A549 (cell line): ENCODE data around the gene PROCR. TPM values are rescaled to one million over a fixed set of nuclear protein-coding genes. Genes with fewer than 3 reads are reported as not detected.

Source experiments
- ATAC-seq, 2 experiments: fragments of 200-7000 bp in 1 of 2; fragments of >200 bp in 1 of 2; cut with Nextera tagmentation in 1 of 2; cut with Tn5 transposase in 1 of 2; 3 replicates each; pipeline versions ENCODE4 v1.8.0 to v1.9.1; 2018 to 2020; ENCODE audit warnings: mild to moderate bottlenecking in 1 of 2, moderate library complexity in 1 of 2
- CTCF ChIA-PET: fragments of 300-600 bp; sonication (Branson Sonifier 250); formaldehyde crosslinking; extraction: SDS; loops from one replicate; lab custom pipeline; 2021; ENCODE audit warnings: antibody characterized with exemption, inconsistent platforms; lab: Yijun Ruan, JAX
- POLR2A ChIA-PET: fragments of 350-600 bp; formaldehyde crosslinking; extraction: SDS; loops from one replicate; lab custom pipeline; 2021; ENCODE audit warnings: antibody characterized with exemption, inconsistent platforms; lab: Yijun Ruan, JAX
- DNase-seq, 2 experiments: peaks; one replicate each; pipeline versions ENCODE4 v3.0.0 to v3.0.0-alpha.2; 2011 to 2016; ENCODE audit warnings: low read depth in 1 of 2, low spot score in 1 of 2
- FAIRE-seq: peaks from 2 replicates; lab custom pipeline; 2011; peaks lifted over from hg19 to GRCh38; lab: Jason Lieb, UNC
- H3K27ac ChIP-seq, 2 experiments: fragments of >200 bp; sonication (Bioruptor Twin); formaldehyde crosslinking; 3 replicates each; pipeline ENCODE4 v1.5.1; 2016 to 2017
- H3K4me1 ChIP-seq: fragments of >200 bp; sonication (Bioruptor Twin); formaldehyde crosslinking; 3 replicates; pipeline ENCODE4 v1.6.1; 2016
- H3K4me2 ChIP-seq: fragments of >200 bp; sonication (Bioruptor Twin); formaldehyde crosslinking; 3 replicates; pipeline ENCODE4 v1.6.1; 2016
- H3K4me3 ChIP-seq: fragments of >200 bp; sonication (Bioruptor Twin); formaldehyde crosslinking; 3 replicates; pipeline ENCODE4 v1.5.1; 2016
- H3K9me3 ChIP-seq: fragments of >200 bp; sonication (Bioruptor Twin); formaldehyde crosslinking; 3 replicates; pipeline ENCODE4 v1.6.1; 2016
- EHF ChIP-seq: fragments of 250-450 bp; sonication (Bioruptor Pico); IDR thresholded peaks from 2 replicates; pipeline ENCODE4 v1.5.0; 2020; ENCODE audit warnings: mild to moderate bottlenecking
- FOSB ChIP-seq: fragments of 250-450 bp; sonication (Bioruptor Pico); IDR thresholded peaks from 2 replicates; pipeline ENCODE4 v1.5.0; 2020; ENCODE audit warnings: mild to moderate bottlenecking, moderate library complexity
- FOSL2 ChIP-seq, 2 experiments: fragments of 450-650 bp in 1 of 2; fragments of >200 bp in 1 of 2; sonication (Bioruptor Twin) in 1 of 2; formaldehyde crosslinking; IDR thresholded peaks; 2 replicates each; pipeline versions ENCODE4 v1.5.0 to v1.6.1; 2016 to 2020; ENCODE audit warnings: mild to moderate bottlenecking in 1 of 2, moderate library complexity in 1 of 2
- FOXS1 ChIP-seq: fragments of 250-450 bp; sonication (Bioruptor Pico); IDR thresholded peaks from 2 replicates; pipeline ENCODE4 v1.5.0; 2020; ENCODE audit warnings: mild to moderate bottlenecking, moderate library complexity
- HDAC2 ChIP-seq: fragments of 200-600 bp; sonication (generic); IDR thresholded peaks from 2 replicates; pipeline ENCODE4 v1.6.1; 2016
- HES2 ChIP-seq: fragments of >200 bp; sonication (Bioruptor Twin); formaldehyde crosslinking; IDR thresholded peaks from 2 replicates; pipeline ENCODE4 v1.6.1; 2016
- KDM5A ChIP-seq: fragments of 200-600 bp; sonication (generic); IDR thresholded peaks from 2 replicates; pipeline ENCODE4 v1.6.1; 2016; ENCODE audit warnings: antibody characterized with exemption, mild to moderate bottlenecking
- MAZ ChIP-seq: fragments of 150-350 bp; IDR thresholded peaks from 2 replicates; pipeline ENCODE4 v1.6.1; 2014; ENCODE audit warnings: antibody characterized with exemption, low read depth, low read length, borderline replicate concordance
- POLR2A ChIP-seq: IDR thresholded peaks from 2 replicates; pipeline ENCODE4 v1.6.1; 2012; ENCODE audit warnings: mild to moderate bottlenecking, low read length
- POLR2AphosphoS2 ChIP-seq: conservative IDR thresholded peaks from 2 replicates; pipeline ENCODE4 v1.6.1; 2012; ENCODE audit warnings: low read length, improper control_type of control experiment, inconsistent platforms
- RCOR1 ChIP-seq: fragments of 150-350 bp; IDR thresholded peaks from 2 replicates; pipeline ENCODE4 v1.6.1; 2014; ENCODE audit warnings: antibody characterized with exemption, low read length, low read depth
- SREBF2 ChIP-seq: fragments of 450-650 bp; IDR thresholded peaks from 2 replicates; pipeline ENCODE4 v1.6.1; 2014; ENCODE audit warnings: mild to moderate bottlenecking, moderate library complexity
- TFCP2L1 ChIP-seq: fragments of 250-450 bp; sonication (Bioruptor Pico); IDR thresholded peaks from 2 replicates; pipeline ENCODE4 v1.5.0; 2021; ENCODE audit warnings: mild to moderate bottlenecking
- WGBS: methylation state at CpG from one replicate; pipeline ENCODE4 v1.1.6; 2017; ENCODE audit errors: missing lambda C conversion rate; 5-methylcytosine and 5-hydroxymethylcytosine counted together
- polyA plus RNA-seq, 4 experiments: library from polyadenylated mRNA; depleted of rRNA in 3 of 4; stranded (reverse); fragments of >200 nt; fragmentation: RNase III in 1 of 4; extraction: RNeasy Plus Mini Kit Qiagen cat#74134 plus additional on column Dnase treatment in 1 of 4; gene quantifications; 2 replicates in 3 of 4; 3 replicates in 1 of 4; pipeline ENCODE4 v1.2.3, GENCODE V29; 2011 to 2017
- small RNA-seq, 6 experiments: library from RNA; depleted of rRNA; stranded (forward); fragments of <200 nt; gene quantifications; one replicate each; pipeline ENCODE3, GENCODE V24; 2012
- TF ChIP-seq, protein P1 (sequence below): fragments of 450-650 bp; IDR thresholded peaks from 2 replicates; pipeline ENCODE4 v1.6.1; 2014; ENCODE audit warnings: antibody characterized with exemption
- TF ChIP-seq, protein P2 (sequence below): fragments of >200 bp; sonication (Bioruptor Twin); formaldehyde crosslinking; IDR thresholded peaks from 3 replicates; pipeline ENCODE4 v1.5.1; 2016
- TF ChIP-seq, protein P3 (sequence below): IDR thresholded peaks from 2 replicates; pipeline ENCODE4 v1.6.1; 2012

Gene PROCR
- polyA plus RNA-seq, 2 of the 4 experiments (the other 2 are of a cell fraction), result 123 to 134 TPM

DNA sequence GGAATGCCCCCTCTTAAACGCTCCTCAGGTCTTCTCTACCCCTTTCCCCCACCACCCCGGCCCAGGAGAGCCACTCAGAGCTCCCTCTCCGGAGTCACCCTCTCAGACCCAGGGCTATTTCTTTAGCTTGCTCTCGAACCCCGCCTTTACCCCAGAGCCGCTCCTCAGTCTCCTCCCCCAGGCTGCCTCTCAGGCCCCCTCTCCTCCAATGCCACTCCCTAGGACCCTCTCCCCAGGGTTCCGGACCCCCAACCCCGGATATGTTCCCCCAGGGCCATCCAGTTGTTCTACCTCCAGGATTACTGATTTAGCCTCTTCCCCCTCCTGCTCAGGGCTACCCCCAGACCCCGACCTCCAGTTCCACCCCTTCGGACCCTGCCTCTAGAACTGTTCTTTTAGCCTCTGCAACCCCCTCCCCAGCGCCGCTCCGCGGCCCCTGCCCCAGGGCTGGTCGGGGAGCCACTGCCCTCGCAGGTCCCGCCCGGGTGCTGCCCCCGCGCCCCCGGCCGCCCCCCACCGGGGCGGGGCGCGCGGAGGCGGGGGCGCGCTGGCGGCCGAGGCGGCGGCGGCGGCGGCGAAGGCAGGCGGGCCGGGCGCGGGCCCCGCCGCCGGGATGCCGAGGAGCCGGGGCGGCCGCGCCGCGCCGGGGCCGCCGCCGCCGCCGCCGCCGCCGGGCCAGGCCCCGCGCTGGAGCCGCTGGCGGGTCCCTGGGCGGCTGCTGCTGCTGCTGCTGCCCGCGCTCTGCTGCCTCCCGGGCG, 54.4 kb downstream of the PROCR start, which contains the start of gene MMP24:
Gene MMP24, plus strand, starts transcription at position 565 of the 758 bp plus-strand sequence. Its CDS starts 49 bp downstream, at position 614.
- FAIRE-seq (no peak), ATAC-seq (peak; percentile 22 to 60; a peak in 4 of 6 replicates)
- ChIA-PET CTCF (interaction anchor here (0.6 to 3.6 kb wide), 8 partner anchors 13 to 81 kb away, joined by 3 to 18 read pairs (median 4); no protein-coding TSS in a partner anchor), POLR2A (interaction anchor here (0.7 kb wide), 1 partner anchor 11 kb away, joined by 3 read pairs; no protein-coding TSS in a partner anchor)
- H3K4me2 ChIP-seq, result peak within 1 kb of the TSS; percentile 93
- WGBS, result 13% methylated on average over 11 of the region's 70 CpGs
- TF ChIP-seq, protein P1, sequence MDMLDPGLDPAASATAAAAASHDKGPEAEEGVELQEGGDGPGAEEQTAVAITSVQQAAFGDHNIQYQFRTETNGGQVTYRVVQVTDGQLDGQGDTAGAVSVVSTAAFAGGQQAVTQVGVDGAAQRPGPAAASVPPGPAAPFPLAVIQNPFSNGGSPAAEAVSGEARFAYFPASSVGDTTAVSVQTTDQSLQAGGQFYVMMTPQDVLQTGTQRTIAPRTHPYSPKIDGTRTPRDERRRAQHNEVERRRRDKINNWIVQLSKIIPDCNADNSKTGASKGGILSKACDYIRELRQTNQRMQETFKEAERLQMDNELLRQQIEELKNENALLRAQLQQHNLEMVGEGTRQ, result no peak
- TF ChIP-seq HDAC2 (no peak), SREBF2 (no peak), POLR2A (no peak), EHF (CRISPR knock-in tag) (no peak), FOSL2 (IDR thresholded peaks at IDR 0.05) (no peak), FOSL2 (CRISPR knock-in tag; IDR thresholded peaks at IDR 0.05) (no peak), HES2 (no peak), POLR2AphosphoS2 (no peak), KDM5A (no peak), TFCP2L1 (no peak), FOXS1 (no peak), FOSB (CRISPR knock-in tag) (no peak), MAZ (no peak), RCOR1 (no peak)
- TF ChIP-seq, protein P2, sequence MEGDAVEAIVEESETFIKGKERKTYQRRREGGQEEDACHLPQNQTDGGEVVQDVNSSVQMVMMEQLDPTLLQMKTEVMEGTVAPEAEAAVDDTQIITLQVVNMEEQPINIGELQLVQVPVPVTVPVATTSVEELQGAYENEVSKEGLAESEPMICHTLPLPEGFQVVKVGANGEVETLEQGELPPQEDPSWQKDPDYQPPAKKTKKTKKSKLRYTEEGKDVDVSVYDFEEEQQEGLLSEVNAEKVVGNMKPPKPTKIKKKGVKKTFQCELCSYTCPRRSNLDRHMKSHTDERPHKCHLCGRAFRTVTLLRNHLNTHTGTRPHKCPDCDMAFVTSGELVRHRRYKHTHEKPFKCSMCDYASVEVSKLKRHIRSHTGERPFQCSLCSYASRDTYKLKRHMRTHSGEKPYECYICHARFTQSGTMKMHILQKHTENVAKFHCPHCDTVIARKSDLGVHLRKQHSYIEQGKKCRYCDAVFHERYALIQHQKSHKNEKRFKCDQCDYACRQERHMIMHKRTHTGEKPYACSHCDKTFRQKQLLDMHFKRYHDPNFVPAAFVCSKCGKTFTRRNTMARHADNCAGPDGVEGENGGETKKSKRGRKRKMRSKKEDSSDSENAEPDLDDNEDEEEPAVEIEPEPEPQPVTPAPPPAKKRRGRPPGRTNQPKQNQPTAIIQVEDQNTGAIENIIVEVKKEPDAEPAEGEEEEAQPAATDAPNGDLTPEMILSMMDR, result no peak
- TF ChIP-seq, protein P3, sequence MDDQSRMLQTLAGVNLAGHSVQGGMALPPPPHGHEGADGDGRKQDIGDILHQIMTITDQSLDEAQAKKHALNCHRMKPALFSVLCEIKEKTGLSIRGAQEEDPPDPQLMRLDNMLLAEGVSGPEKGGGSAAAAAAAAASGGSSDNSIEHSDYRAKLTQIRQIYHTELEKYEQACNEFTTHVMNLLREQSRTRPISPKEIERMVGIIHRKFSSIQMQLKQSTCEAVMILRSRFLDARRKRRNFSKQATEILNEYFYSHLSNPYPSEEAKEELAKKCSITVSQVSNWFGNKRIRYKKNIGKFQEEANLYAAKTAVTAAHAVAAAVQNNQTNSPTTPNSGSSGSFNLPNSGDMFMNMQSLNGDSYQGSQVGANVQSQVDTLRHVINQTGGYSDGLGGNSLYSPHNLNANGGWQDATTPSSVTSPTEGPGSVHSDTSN, result no peak
- TF ChIP-seq, all 56 proteins: peak for 0
- H3K4me1 ChIP-seq, result peaks cover 18% of the 10 kb centered on the region; the same call in 2 of the 3 replicates
- DNase-seq, result no peak
- H3K27ac ChIP-seq, result peak within 1 kb of the TSS; percentile 68 to 93
- no peaks in the 10 kb centered on the region for H3K9me3 ChIP-seq
- peak within 1 kb of the TSS; percentile 65 for H3K4me3 ChIP-seq

Small RNA genes lying within 50 kb of the gene (small RNA-seq; reads per million reads assigned to genes)
- 0 reads per million in 6 experiments for gene MT1P3
- 0 to 0.52 (median 0) reads per million in 6 experiments for gene RNA5SP483

Other genes starting within 250 kb of the PROCR start
- 92.4 and 107 TPM in 2 replicates for gene GSS, start 216.3 kb upstream of the PROCR start, polyA plus RNA-seq (2011; rRNA removed)
- gene GSS, start 216.3 kb upstream of the PROCR start, polyA plus RNA-seq (2017; fragmentation: RNase III; extraction: RNeasy Plus Mini Kit Qiagen cat#74134 plus additional on column Dnase treatment), result 57.1 to 59.8 TPM (median 58.4 TPM) in 3 replicates
- gene MYH7B, start 216.2 kb upstream of the PROCR start, polyA plus RNA-seq (2011; rRNA removed), result 0.03 and 0.04 TPM in 2 replicates
- gene MYH7B, start 216.2 kb upstream of the PROCR start, polyA plus RNA-seq (2017; fragmentation: RNase III; extraction: RNeasy Plus Mini Kit Qiagen cat#74134 plus additional on column Dnase treatment), result 0.09 to 0.23 TPM (median 0.12 TPM) in 3 replicates
- 55.3 and 64.6 TPM in 2 replicates for gene TRPC4AP, start 79.3 kb upstream of the PROCR start, polyA plus RNA-seq (2011; rRNA removed)
- 49.5 to 51.4 TPM (median 50.7 TPM) in 3 replicates for gene TRPC4AP, start 79.3 kb upstream of the PROCR start, polyA plus RNA-seq (2017; fragmentation: RNase III; extraction: RNeasy Plus Mini Kit Qiagen cat#74134 plus additional on column Dnase treatment)
- gene EDEM2, start 24.7 kb upstream of the PROCR start, polyA plus RNA-seq (2011; rRNA removed), result 41.2 and 41.6 TPM in 2 replicates
- gene EDEM2, start 24.7 kb upstream of the PROCR start, polyA plus RNA-seq (2017; fragmentation: RNase III; extraction: RNeasy Plus Mini Kit Qiagen cat#74134 plus additional on column Dnase treatment), result 48.9 to 52.0 TPM (median 51.2 TPM) in 3 replicates
- 21.3 and 22.7 TPM in 2 replicates for gene MMP24, start 54.6 kb downstream of the PROCR start, polyA plus RNA-seq (2011; rRNA removed)
- 33.3 to 39.4 TPM (median 37.4 TPM) in 3 replicates for gene MMP24, start 54.6 kb downstream of the PROCR start, polyA plus RNA-seq (2017; fragmentation: RNase III; extraction: RNeasy Plus Mini Kit Qiagen cat#74134 plus additional on column Dnase treatment)
- 13.6 and 17.2 TPM in 2 replicates for gene MMP24OS, start 106.0 kb downstream of the PROCR start, polyA plus RNA-seq (2011; rRNA removed)
- 34.0 to 45.6 TPM (median 40.5 TPM) in 3 replicates for gene MMP24OS, start 106.0 kb downstream of the PROCR start, polyA plus RNA-seq (2017; fragmentation: RNase III; extraction: RNeasy Plus Mini Kit Qiagen cat#74134 plus additional on column Dnase treatment)
- gene EIF6, start 112.7 kb downstream of the PROCR start, polyA plus RNA-seq (2011; rRNA removed), result 184 and 204 TPM in 2 replicates
- 292 to 337 TPM (median 294 TPM) in 3 replicates for gene EIF6, start 112.7 kb downstream of the PROCR start, polyA plus RNA-seq (2017; fragmentation: RNase III; extraction: RNeasy Plus Mini Kit Qiagen cat#74134 plus additional on column Dnase treatment)
- not detected in 2 replicates for gene FAM83C, start 120.4 kb downstream of the PROCR start, polyA plus RNA-seq (2011; rRNA removed)
- gene FAM83C, start 120.4 kb downstream of the PROCR start, polyA plus RNA-seq (2017; fragmentation: RNase III; extraction: RNeasy Plus Mini Kit Qiagen cat#74134 plus additional on column Dnase treatment), result 0.03 TPM in 1 of 3 replicates, not detected in the others
- 38.6 and 43.8 TPM in 2 replicates for gene UQCC1, start 239.9 kb downstream of the PROCR start, polyA plus RNA-seq (2011; rRNA removed)
- 41.4 to 47.5 TPM (median 43.5 TPM) in 3 replicates for gene UQCC1, start 239.9 kb downstream of the PROCR start, polyA plus RNA-seq (2017; fragmentation: RNase III; extraction: RNeasy Plus Mini Kit Qiagen cat#74134 plus additional on column Dnase treatment)